Activated T-cell treated with anti-CD3 and anti-CD28 coated beads, Interleukin-2, amount 50 U/mL, for 1 hour (primary cell): Measurements from ENCODE around the gene ERICH6.

Experiments
- DNase-seq: peaks from one replicate; pipeline ENCODE4 v3.0.0-alpha.2; 2020

Gene ERICH6

DNA sequence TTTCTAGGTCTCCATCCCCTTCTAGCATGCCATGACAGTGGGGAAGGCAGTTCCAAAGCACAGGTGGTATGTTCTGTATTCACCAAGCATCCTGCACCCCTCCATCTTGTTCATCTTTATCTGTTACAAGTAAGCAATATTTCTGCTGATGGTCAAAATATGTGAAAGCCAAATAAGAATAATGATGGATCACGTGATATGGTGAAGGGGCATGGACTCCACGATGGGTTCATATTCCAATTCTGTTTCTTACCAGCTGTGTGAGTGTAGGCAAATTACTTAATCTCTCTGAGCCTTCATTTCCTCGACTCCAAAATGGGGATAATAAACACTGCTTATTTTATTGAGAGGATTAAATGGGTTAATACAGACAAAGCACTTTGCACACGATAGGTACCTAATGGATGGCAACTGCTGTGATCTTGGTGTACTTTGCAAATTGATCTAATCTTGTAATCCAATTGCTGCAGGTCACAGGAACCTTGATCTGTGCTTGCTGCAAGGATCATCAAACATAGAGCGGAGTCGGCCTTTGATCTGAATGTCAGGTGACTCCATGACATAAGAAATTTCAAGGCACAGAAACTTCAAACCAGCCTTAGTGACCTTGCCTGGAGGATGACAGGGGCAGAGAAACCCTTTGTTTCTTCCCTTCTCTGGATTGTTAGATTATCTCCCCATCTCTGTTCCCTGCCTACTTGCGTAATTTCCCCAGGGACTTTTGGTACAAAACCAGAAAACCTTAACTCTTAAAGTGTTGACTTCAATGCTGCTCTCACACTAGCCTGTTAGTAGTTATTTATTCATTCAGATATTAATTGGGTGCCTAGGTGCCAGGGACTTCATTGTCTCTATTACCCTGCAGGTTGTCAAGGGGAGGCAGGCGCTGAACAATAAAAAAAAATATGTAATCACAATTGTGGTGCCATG is 33.4 kb upstream of the ERICH6 start:
- no peak for DNase-seq

DNA sequence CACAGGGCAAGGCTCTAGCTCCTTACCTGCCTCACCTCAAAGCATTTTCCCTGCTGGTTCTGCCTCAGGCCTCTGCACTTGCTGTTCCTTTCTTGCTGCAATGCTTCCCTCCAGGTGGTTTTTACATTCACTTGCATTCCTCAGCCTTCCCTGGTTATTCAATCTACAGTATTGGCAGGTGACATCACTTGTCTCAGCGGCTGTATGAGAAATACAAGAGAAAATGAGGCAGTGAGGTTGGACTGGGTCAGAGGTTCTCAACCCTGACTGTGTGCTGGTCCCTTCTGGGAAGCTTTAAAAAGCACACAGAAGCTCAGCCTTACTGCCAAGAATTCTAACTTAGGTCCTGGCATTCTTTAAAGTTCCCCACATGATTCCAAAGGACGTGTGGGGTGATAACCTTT is 32.6 kb upstream of the ERICH6 start:
- no peak for DNase-seq

- DNase-seq, result no peak
These were observed 31.0 kb upstream of the ERICH6 start for GRCh38 chr3:150734795-150735119.

DNA sequence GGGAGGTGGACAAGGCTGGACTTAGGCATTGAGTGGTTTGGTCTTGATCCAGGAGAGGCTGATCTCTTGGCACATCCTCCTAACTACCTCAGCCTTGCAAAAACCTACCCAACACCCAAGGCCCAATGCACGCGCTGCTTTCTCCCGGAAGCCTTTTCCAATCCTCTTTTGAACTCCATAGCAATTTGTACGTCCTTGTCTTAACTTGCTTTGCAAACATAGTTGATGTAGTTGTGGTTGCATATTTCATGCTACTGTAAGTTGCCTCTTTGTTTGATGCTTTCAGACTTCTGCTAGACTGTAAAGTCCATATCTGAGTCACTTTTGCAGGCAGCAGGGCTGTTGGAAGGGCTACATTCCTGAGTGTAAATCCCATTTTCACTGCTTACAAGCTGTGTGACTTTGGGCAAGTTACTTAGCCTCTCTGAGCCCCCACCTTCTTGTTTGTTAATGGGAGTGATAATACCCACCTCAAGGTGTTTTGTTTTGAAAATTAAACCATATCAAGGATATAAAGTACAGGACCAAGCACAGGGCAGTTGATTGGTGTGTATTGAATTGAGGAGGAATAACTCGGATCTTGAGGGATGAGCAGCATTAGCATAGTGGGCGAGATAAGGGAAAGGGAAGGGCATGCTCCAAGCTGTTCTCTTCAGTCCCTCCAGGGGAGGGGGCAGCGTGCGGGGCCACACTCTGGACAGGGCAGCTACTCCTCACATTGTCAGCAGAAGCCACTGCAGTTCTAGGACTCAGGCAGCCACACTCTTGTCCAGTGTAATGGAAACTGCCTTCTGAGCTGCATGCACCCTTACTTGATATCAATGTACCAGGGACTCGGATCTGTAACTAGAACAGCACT is 30.4 kb upstream of the ERICH6 start:
- DNase-seq, result no peak

DNA sequence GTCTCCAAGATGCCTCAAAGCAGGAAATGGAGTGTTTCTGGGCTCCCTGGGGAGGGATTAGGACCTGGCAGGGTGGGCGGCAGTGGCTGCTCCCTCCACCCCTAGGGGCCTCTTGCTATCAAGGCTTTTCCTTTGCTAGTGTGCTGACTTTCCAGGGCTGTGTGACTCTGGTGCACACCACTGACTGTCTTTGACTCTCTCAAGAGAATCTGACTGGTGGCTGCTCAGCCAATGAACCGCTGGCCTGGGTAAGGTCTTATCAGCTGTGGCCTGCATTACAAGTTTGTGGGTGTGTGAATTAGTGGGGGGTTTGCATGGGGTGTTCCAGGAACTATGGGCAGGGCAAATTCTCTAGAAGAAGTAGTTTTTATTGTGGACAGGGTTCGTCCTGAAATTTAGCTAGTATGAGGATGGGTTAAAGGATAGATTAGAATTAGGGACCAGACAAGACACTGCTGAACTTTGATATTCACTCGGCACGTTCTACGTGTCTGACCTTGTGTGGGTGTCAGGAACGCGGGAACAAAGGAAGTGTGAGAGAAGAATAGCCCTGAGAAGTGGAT is 29.7 kb upstream of the ERICH6 start:
- DNase-seq, result no peak

GRCh38 chr3:150729682-150730360 is 26.1 kb upstream of the ERICH6 start:
- no peak for DNase-seq

DNA sequence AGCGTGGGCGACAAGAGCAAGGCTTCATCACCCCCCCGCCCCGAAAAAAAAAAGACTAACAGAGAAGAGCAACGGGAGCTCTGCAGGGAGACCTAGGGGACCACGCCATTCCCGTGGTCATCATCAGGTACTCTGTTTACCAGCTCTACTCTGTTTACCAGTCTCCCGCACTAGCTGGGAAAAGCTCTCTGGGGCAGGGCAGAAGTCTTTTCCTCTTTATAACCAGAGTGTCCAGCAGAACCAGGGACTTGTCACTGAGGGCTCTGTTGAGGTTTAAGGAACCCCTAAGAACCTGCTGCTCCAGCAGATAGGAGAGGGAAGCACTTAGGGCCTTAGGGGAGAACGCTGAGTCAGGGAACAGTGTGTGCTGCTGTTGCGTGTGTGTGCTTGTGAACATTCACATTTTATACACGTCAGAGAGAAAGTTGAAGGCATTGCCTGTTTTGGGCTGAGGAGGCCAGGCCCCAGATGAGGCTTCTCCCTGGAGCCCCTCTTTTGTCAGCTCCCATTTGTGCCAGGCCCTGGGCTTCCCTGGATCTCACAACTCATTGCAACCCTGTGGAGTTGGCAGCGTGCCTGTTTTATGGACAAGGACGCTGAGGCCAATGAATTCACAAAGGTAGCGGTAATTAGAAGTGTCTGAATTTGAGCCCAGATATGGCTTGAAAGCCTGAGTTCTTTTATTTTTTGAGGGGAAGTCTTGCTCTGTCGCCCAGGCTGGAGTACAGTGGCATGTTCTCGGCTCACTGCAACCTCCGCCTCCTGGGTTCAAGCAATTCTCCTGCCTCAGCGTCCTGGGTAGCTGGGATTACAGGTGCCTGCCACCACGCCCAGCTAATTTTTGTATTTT is 24.2 kb upstream of the ERICH6 start:
- no peak for DNase-seq

DNA sequence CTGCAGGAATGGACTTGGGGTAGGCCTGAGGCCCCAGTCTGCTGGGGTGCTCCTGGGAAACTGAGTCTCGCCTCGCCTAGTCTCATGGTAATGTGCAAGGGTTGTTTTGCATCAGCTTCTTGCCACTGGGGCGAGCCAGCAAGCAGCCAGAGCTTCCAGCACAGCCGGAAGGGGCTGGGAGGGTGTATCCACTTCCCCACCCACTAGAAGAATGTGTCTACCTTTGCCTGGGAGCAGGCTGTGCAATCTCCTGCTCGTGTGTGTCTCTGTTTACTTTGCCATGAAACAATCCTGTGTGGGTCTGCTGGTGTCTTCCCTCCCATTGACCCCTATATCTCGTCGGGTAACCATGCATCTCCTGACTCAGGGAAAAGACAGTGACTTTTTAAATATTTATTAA is 21.8 kb upstream of the ERICH6 start:
- no peak for DNase-seq

DNA sequence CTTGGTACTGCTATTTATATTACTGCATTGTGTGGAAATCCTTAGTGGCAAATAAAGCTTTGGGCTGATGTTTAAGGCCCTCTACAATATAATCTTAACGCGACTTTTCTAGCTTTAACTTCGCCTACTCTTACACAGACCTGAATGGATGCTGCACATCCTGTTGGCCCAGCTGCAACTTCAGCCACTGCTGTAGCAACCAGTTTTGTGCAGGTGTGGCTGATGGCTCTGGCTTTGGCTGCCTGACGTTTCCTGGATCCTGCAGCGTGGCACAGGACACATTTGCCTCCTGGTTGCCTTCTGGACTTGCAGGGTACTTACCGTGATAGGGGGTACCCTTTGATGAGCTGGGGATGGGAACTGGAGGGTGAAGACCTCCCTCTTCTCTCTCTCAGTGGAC is 20.2 kb upstream of the ERICH6 start:
- DNase-seq, result no peak

DNA sequence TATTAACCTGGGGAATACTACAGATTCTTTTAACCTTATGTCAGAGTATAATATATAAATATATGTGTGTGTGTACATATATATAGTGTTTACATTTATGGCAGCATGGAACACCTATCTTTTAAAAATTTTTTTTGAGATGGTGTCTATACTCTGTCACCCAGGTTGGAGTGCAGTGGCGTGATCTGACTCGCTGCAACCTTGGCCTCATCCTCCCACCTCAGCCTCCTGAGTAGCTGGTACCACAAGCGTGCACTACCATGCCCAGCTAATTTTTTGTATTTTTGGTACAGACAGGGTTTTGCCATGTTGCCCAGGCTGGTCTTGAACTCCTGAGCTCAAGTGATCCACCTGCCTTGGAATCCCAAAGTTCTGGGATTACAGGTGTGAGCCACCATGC is 18.5 kb upstream of the ERICH6 start:
- DNase-seq, result no peak

GRCh38 chr3:150721285-150722130 is 17.8 kb upstream of the ERICH6 start:
- no peak for DNase-seq

- DNase-seq, result no peak
These were observed 16.7 kb upstream of the ERICH6 start for GRCh38 chr3:150720444-150720843.

DNA sequence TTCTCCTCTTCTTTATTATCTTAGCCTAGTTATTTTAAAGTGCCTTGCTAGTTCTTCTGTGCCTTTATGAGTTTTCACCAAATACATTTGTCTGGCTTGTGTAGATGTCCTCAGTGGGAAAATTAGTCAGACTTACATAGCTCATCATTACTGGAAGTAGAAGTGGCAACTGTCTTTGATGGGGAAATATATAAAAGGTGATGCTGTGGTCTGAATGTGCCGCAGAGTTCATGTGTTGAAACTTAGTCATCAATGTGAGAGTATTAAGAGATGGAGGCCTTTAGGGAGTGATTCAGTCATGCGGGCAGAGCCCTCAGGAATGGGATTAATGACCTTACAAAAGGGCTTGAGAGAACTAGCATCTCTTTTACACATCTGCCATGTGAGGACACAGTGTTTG is 6.4 kb upstream of the ERICH6 start:
- no peak for DNase-seq

- DNase-seq, result peak; percentile 61
These were observed 393 bp downstream of the ERICH6 start for GRCh38 chr3:150703299-150703755.

- no peak for DNase-seq
These were observed 4.6 kb downstream of the ERICH6 start for GRCh38 chr3:150699068-150699639.

DNA sequence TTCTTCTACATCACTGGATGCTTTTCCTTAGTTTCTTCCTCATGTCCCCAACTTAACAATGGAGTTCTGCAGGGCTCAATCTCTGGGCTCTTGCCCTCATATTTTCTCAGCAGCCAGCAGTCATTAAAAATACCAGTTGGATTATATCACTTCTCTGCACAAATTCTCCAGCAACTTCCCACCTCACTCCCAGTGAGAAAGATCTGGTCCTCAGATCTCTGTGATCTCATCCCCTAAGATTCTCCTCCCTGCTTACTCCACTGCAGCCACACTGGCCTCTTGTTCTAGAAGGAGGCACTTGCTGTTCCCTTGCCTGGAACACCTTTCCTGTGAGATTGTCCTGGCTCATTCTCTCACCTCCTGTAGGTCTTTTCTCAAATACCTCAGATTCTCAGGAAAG is 6.1 kb downstream of the ERICH6 start:
- no peak for DNase-seq

DNA sequence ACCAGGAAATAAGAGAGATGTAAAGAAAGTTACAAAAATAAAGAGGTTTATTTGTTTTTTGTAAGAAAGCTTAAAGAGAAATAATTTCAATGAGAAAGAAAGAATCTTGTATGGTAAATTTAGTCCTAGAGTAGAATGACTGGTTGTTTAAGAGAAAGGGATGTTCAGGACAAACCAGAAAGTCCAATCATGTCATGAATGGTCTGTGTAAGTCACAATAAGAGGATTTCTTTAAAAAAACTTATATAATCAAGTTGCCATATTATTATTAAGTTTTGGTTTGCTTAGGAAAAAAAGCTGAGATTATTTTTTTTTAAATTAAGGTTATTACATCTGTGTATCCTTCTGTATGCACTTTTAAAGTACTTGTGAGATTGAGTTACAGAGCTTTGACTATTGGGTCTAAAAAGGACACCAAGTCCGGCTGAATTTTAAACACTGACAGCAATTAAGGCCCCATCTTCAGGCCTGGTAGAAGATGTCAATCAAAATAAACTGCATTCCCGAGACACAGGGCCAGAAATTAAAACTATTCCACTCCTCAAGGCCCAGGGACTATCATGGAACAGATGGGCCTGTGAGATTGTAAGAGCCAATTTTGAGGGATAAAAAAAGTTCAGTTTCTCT is 12.2 kb downstream of the ERICH6 start:
- no peak for DNase-seq

DNA sequence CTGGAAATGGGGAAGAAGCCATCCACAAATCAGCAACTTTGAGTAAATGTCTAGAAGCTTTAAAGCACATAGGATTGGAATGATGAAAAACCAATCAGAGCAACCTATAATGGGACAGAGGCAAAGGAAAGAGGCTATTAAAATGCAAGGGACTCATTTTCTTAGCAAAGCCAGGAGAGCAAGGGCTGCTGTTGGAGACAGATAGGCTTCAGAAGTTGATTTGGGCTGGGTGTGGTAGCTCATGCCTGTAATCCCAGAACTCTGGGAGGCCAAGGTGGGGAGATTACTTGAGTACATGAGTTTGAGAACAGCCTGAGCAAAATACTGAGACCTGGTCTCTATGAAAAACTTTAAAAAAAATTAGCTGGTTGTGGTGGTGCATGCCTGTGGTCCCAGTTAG is 16.1 kb downstream of the ERICH6 start:
- DNase-seq, result no peak

DNA sequence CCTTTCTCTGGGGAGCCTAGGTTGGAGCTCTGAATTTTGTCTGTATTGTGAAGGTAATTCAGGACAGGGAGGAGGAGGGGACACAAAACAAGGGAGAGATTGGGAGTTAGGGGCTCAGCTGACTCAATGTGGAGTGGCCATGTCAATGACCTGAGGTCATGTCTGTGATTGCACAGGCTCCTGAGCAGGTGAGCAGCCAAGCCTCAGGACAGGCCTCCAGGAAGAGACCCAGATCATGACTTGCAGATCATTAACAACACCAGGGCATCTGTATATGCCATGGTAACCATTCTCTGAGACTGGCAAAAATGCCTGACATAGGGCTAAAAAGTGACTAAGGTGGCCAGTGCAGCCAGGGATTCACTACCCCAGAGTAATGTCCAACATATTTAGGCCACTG is 20.9 kb downstream of the ERICH6 start:
- DNase-seq, result no peak

GRCh38 chr3:150682279-150682678 is 21.4 kb downstream of the ERICH6 start:
- no peak for DNase-seq
